Endothelial cell (in vitro differentiated cells): Measurements from ENCODE around the gene FAM13B. TPM values are rescaled to one million over a fixed set of nuclear protein-coding genes. Genes with fewer than 3 reads are reported as not detected.
"Not testable (repeated sequence)": the region's sequence is repeated elsewhere in the genome, so short reads cannot be mapped to it uniquely, and the experiment has no call there.

Experiments
- DNase-seq: peaks from one replicate; pipeline ENCODE4 v3.0.0; 2021; ENCODE audit warnings: low spot score
- H3K27ac Mint-ChIP-seq: one replicate; pipeline ENCODE4 v1.8.0; 2021; ENCODE audit warnings: mixed read lengths, inconsistent platforms; ENCODE audit not compliant: unreplicated experiment
- H3K27me3 Mint-ChIP-seq: one replicate; pipeline ENCODE4 v1.8.0; 2021; ENCODE audit warnings: mild to moderate bottlenecking, moderate library complexity, mixed read lengths, inconsistent platforms; ENCODE audit not compliant: unreplicated experiment
- H3K36me3 Mint-ChIP-seq: one replicate; pipeline ENCODE4 v1.8.0; 2021; ENCODE audit warnings: mild to moderate bottlenecking, low read depth, mixed read lengths, inconsistent platforms; ENCODE audit not compliant: unreplicated experiment
- H3K4me1 Mint-ChIP-seq: one replicate; pipeline ENCODE4 v1.8.0; 2021; ENCODE audit warnings: mild to moderate bottlenecking, mixed read lengths, inconsistent platforms; ENCODE audit not compliant: unreplicated experiment
- H3K4me3 Mint-ChIP-seq: one replicate; pipeline ENCODE4 v1.8.0; 2021; ENCODE audit warnings: mild to moderate bottlenecking, mixed read lengths, inconsistent platforms; ENCODE audit not compliant: unreplicated experiment
- H3K9me3 Mint-ChIP-seq: one replicate; pipeline ENCODE4 v1.8.0; 2021; ENCODE audit warnings: mixed read lengths, inconsistent platforms; ENCODE audit not compliant: unreplicated experiment
- total RNA-seq: library from RNA; stranded (reverse); fragmentation: NEBNext Ultra II Directional; extraction: Animal tissue kit (Norgen Biotek cat#: 25700); gene quantifications from one replicate; pipeline ENCODE4 v1.2.1, GENCODE V29; 2021; ENCODE audit not compliant: unreplicated experiment
- TF ChIP-seq, protein P1 (sequence below): fragments of 200-600 bp; sonication (generic); IDR thresholded peaks from one replicate; pipeline ENCODE4 v1.5.0; 2021; ENCODE audit warnings: antibody characterized with exemption; ENCODE audit not compliant: unreplicated experiment

FAM13B gene
- total RNA-seq, 1 donor from 2014 or later: 31.2 TPM

DNA sequence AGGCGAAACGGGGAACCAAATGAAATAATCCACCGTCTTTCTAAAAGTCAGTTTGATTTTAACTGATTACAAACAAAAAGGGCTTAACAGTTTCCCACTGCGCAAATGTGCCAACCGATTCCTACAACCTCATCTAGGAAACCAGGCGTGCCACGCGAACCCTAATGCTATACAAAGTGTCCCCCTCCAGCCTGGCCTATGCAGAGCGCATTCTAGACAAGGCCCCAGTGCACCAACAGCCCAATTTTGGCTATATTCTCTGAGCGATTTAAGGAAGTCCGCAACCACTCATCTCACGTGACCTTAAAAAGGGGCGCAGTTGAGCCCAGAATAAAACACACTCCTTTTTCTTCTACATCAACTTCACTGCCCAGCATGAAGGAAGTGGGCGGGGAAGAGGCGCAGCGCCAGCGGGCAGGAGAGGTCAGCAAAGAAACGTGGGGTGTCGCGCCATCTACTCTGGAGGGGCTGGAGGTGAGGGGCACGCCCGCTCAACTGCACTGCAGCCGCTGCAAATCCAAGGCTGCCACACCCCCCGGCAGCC is 779 bp downstream of the FAM13B start:
- Mint-ChIP-seq H3K27ac (peak overlapping the region; percentile 92), H3K27me3 (peaks cover 10% of the 10 kb centered on the region), H3K9me3 (no peaks in the 10 kb centered on the region), H3K36me3 (peaks cover 5% of the 10 kb centered on the region), H3K4me3 (peak overlapping the region; percentile 99), H3K4me1 (peaks cover 17% of the 10 kb centered on the region)
- TF ChIP-seq, protein P1, sequence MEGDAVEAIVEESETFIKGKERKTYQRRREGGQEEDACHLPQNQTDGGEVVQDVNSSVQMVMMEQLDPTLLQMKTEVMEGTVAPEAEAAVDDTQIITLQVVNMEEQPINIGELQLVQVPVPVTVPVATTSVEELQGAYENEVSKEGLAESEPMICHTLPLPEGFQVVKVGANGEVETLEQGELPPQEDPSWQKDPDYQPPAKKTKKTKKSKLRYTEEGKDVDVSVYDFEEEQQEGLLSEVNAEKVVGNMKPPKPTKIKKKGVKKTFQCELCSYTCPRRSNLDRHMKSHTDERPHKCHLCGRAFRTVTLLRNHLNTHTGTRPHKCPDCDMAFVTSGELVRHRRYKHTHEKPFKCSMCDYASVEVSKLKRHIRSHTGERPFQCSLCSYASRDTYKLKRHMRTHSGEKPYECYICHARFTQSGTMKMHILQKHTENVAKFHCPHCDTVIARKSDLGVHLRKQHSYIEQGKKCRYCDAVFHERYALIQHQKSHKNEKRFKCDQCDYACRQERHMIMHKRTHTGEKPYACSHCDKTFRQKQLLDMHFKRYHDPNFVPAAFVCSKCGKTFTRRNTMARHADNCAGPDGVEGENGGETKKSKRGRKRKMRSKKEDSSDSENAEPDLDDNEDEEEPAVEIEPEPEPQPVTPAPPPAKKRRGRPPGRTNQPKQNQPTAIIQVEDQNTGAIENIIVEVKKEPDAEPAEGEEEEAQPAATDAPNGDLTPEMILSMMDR: no peak
- DNase-seq: no peak

DNA sequence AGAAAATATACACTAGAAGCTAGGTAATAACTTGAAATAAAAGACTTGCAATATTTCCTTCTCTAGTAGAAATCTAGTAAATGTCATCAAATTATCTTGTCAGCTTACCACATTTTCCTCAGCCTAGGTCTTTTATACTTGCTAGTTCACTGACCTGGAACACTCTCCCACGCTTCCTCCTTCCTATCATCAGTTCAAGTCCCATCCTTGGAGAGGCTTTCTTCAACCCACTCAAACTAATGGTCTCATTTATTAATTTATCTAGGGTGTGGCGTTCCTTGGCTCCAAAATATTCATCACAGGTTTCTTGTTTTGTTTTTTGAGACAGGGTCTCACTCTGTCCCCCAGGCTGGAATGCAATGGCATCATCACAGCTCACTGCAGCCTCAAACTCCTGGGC is 2.9 kb downstream of the FAM13B start:
- no peak overlapping the region for H3K4me3 Mint-ChIP-seq
- peaks cover 17% of the 10 kb centered on the region for H3K4me1 Mint-ChIP-seq
- no peaks in the 10 kb centered on the region for H3K9me3 Mint-ChIP-seq
- TF ChIP-seq, protein P1: no peak
- peaks cover 10% of the 10 kb centered on the region for H3K27me3 Mint-ChIP-seq
- DNase-seq: no peak
- H3K27ac Mint-ChIP-seq: no peak overlapping the region
- peaks cover 5% of the 10 kb centered on the region for H3K36me3 Mint-ChIP-seq

DNA sequence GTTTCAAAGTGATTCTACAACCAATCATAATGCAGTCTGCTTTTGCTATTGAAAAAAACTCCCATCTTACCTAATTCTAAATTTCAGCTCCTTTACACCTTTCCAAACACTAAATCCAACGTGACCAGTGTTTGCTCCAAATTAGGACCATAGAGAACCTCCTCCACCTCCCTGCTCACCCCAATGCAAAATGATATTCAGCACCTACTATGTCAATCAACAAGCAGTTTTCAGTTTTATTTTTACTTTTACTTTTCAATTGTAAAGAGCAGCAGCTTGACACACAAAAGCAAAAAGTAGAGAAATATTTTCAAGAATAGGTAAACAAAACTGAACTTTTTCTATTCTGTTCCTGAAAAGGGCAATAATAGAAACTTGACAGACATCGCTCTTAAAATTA is 3.4 kb downstream of the FAM13B start:
- Mint-ChIP-seq H3K27ac (no peak overlapping the region), H3K4me1 (peaks cover 19% of the 10 kb centered on the region), H3K4me3 (no peak overlapping the region), H3K36me3 (peaks cover 5% of the 10 kb centered on the region), H3K27me3 (peaks cover 10% of the 10 kb centered on the region), H3K9me3 (no peaks in the 10 kb centered on the region)
- TF ChIP-seq, protein P1: no peak
- no peak for DNase-seq

DNA sequence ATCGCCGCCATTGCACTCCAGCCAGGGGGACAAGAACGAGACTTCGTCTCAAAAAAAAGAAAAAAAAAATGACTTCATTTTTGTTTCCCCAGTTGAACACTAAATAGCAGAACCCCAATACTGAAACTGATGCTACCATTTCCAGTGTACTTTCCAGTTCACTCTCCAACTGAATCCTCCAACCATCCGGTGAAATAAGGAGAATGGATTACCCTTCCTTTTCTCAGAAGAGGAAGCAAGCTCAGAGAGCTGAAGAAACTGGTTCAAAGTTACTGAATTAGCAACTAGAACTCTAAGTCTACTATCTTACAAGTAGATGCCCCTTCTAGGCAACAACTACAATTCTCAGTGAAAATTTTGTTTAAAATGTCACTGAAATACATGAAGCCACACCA is 3.9 kb downstream of the FAM13B start:
- Mint-ChIP-seq H3K27ac (no peak overlapping the region), H3K9me3 (no peaks in the 10 kb centered on the region), H3K4me3 (no peak overlapping the region), H3K36me3 (peaks cover 5% of the 10 kb centered on the region), H3K27me3 (peaks cover 10% of the 10 kb centered on the region), H3K4me1 (peaks cover 23% of the 10 kb centered on the region)
- TF ChIP-seq, protein P1: no peak
- DNase-seq: no peak

DNA sequence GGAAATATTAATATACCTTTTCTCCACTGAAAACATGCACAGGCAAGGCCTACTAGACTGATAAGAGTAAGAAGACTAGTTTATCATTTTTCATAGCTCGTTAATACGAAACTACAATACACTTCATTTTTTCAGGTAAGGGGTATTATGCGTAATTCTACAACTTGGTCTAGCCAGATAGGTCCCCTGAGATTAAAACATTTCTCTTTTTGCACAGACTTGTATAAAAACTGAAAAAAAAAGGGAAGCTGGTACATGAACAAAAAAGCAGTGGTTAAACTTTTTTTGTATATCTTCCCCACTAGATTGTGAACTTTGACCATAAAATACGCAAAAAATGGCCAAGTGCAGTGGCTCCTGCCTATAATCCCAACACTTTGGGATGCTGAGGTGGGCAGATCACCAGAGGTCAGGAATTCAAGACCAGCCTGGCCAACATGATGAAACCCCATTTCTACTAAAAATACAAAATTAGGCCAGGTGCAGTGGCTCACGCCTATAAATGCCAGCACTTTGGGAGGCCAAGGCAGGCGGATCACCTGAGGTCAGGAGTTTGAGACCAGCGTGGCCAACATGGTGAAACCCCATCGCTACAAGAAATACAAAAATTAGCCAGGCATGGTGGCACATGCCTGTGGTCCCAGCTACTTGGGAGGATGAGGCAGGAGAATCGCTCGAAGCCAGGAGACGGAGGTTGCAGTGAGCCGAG is 4.5 kb downstream of the FAM13B start:
- DNase-seq, H3K9me3 Mint-ChIP-seq, H3K36me3 Mint-ChIP-seq, H3K27ac Mint-ChIP-seq, H3K27me3 Mint-ChIP-seq, H3K4me3 Mint-ChIP-seq: not testable (repeated sequence)
- peaks cover 21% of the 10 kb centered on the region for H3K4me1 Mint-ChIP-seq

DNA sequence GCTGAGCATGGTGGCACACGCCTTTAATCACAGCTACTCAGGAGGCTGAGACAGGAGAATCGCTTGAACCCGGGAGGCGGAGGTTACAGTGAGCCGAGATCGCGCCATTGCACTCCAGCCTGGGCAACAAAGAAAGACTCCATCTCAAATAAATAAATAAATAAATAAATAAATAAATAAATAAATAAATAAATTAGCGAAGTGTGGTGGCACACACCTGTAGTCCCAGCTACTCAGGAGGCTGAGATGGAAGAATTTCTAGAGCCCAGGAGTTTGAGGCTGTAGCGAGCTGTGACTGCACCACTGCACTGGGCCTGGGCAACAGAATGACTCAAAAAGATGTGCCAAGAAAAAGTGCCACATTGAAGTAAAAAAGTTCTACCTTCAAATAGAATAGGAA is 6.1 kb downstream of the FAM13B start:
- not testable (repeated sequence) for H3K27me3 Mint-ChIP-seq, H3K4me3 Mint-ChIP-seq, H3K27ac Mint-ChIP-seq, H3K36me3 Mint-ChIP-seq, H3K9me3 Mint-ChIP-seq, DNase-seq
- peaks cover 17% of the 10 kb centered on the region for H3K4me1 Mint-ChIP-seq
